ENCODE data around the gene FHOD1.
A peak's percentile ranks its signal among the peaks of the same experiment; 100 is the strongest.

FHOD1 gene

DNA sequence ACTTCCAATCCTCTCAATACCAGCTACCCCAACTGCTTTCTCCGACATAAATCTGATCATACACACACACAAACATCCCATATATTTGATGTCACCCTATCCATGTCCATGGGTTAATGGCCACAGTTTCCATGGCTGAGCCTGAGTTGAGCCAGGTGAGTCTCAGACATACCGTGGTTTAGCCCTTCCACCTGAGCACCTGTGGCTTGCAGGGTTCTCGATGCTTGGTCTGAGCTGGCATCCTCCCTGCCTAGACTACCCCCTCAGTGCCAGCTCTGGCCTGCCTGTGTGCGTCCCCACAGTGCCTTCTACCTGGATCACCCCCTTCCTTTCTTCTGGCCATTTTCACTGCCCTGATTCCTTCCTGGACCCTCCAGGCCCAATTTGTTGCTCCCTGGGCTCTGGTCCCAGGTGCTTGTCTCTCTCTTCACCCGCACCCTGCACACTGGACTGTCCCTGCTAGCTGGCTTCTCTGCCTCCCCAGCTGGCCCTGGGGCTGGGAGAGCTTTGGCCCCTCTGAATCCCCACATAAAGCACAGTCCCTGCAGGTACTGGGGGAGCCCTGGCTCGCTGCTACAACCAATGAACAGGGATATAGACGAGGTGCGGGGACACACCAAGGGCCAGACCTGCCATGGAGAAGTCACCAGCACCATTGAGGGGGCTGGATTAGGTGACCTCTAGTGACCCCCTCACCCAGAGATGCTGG, 41.0 kb downstream of the FHOD1 start:
- DNase-seq: no peak

DNA sequence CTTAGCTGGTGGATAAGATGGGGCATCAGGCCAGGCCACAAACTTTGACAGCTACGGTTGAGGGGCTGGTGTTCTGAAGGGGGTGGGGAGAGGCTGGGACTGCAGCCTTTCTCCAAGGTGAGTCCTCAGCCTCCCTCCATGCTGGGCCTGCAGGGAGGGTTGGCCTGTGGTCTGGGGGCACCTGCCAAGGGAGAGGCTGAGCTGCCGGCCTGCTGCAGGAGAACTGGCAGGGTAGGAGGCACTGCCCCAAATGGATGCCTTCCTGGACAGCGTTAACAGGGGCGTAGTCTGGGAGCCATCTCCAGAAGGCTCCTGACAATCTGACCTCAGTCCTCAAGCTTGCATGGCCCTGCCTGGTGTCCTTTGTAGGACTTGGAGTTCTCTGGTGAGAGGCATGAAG, 43.2 kb downstream of the FHOD1 start:
- DNase-seq: no peak

DNA sequence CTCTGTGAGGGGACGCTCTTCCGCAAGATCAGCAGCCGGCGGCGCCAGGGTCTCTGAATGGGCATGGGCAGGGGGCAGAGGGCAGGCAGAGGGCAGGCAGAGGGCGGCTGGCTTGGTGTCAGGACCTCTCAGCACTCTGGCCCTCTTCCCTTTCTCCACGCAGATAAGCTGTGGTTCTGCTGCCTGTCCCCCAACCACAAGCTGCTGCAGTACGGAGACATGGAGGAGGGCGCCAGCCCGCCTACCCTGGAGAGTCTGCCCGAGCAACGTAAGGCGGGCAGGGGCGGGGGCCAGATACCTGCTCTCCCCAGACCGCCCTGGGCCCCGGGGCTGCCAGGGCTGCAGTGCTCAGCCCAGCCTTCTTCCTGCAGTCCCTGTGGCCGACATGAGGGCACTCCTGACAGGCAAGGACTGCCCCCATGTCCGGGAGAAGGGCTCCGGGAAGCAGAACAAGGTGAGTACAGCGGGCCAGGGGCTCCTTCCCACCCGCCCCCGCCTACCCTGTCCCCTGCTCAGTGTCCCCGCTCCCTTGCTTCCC, 44.3 kb downstream of the FHOD1 start:
- DNase-seq: no peak

DNA sequence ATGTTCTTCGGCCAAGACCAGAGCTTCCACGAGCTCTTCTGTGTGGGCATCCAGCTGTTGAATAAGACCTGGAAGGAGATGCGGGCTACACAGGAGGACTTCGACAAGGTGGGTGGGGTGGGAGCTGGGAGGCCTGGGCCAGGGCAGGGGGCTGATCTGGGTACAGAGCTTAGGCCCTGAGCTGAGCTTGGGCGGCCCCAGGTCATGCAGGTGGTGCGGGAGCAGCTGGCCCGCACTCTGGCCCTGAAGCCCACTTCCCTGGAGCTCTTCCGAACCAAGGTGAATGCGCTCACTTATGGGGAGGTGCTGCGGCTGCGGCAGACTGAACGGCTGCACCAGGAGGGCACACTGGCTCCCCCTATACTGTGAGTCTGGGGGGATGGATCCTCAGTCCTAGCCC, 44.9 kb downstream of the FHOD1 start:
- no peak for DNase-seq

GRCh38 chr16:67201411-67202345, 45.6 kb downstream of the FHOD1 start:
- no peak for DNase-seq

- no peak for DNase-seq
Measured at GRCh38 chr16:67200491-67200890, 46.8 kb downstream of the FHOD1 start.

DNA sequence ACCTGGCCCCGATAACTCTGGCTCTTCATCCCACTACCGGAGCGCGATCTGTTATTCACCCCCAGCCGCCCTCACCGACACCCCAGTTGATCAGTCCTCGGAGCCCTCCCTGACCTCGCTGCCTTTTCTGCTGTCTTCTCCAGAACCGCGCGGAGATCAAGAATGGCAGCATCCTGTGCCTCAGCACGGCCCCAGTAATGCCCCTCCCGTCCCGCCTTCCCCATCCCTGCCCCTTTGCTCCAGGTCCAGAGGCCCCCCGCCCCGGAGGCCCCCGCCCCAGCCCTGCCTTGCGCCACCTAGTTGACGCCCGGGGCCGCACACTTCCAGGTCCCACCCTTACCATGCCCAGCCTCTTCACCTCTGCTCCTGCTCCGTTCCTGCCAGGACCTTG, 47.5 kb downstream of the FHOD1 start:
- no peak for DNase-seq

- DNase-seq: no peak
Measured at GRCh38 chr16:67199011-67199807, 48.1 kb downstream of the FHOD1 start, which contains the start of gene ELMO3. ELMO3 (plus strand) TSS chr16:67199131; CDS start chr16:67199327, 196 bp downstream.

DNA sequence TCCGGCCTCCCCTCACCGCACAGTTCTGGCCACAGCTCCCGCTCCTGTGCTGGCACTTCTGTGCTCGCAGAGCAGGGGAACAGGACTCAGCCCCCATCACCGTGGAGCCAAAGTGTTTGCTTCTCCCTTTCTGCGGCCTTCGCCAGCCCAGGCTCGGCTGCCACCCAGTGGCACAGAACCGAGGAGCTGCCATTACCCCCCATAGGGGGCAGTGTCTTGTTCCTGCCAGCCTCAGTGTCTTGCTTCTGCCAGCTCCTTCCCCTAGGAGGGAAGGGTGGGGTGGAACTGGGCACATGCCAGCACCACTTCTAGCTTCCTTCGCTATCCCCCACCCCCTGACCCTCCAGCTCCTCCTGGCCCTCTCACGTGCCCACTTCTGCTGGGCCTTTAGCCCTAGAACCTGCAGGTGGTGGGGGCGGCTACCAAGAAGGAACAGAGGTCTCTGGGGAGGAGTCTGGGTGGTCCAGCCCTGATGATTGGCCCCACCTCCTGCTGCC, 49.0 kb downstream of the FHOD1 start:
- DNase-seq: no peak

DNA sequence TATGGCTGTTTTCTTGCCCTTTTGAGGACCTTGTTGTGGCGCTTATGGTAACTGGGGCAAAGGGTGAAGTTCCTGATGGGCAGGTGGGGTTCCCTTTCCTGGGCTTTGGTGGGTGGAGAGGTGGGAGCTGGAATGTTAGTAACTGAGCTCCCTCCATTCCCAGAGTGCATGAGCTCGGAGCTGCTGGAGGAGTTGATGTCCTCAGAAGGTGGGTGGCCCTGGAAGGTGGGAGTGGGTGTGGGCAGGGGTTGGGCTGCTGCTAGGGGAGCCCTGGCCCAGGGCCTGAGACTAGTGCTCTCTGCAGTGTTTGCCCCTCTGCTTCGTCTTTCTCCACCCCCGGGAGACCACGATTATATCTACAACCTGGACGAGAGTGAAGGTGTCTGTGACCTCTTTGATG, 49.6 kb downstream of the FHOD1 start:
- DNase-seq: no peak

- DNase-seq: no peak
Measured at GRCh38 chr16:67196881-67197280, 50.4 kb downstream of the FHOD1 start.

DNA sequence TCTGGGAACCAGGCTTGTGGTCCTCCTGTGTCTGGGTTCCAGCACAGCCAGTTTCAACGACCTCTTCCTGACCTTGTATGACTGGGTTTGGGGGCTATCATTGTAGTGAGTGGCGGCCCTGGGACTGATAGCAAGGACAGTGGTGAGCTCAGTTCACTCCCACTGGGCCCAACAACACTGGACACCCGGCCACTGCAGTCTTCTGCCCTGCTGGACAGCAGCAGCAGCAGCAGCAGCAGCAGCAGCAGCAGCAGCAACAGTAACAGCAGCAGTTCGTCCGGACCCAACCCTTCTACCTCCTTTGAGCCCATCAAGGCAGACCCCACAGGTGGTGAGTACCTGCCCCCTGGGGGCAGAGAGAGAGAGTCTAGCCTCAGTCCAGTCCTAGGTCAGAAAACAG, 51.6 kb downstream of the FHOD1 start:
- DNase-seq: no peak

GRCh38 chr16:67194260-67194659, 53.0 kb downstream of the FHOD1 start:
- no peak for DNase-seq

DNA sequence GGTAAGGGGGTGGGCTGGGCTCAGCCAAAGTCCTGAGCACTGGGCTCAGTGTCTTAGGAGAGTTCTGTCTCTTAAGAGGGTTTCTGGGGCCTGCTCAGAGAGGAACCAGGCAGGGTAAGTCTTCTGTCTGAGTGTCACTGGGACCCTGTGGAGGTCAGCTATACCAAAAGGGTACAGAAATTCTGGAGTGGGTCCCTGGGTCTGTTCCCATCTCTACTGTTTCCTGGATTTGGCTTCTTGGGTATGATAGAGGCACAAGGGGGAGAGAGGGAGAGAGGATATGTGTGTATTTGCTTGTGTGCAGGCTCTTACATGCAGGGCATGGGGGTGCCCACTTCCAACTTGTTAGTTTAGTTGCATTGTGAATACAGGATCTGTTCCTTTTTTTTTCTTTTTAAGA, 53.7 kb downstream of the FHOD1 start:
- DNase-seq: no peak

DNA sequence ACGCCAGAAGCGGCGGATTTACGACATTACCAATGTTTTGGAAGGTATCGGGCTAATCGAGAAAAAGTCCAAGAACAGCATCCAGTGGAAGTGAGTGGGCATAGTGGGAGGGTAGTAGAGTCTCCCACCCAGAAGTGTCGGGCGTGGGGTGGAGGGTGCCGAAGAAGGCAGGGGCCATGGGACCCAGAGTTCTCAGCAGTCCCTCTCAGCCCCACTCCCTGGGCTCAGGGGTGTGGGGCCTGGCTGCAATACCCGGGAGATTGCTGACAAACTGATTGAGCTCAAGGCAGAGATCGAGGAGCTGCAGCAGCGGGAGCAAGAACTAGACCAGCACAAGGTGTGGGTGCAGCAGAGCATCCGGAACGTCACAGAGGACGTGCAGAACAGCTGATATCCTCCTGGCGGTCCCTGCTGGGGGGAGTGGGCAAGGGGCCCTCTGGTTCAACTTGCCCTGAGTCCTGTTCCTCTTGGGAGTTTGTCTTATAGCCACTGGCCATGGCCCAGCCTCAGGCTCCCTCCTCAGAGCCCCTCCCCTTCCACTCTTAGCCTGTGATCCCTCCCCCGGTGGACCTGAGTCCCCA, 54.4 kb downstream of the FHOD1 start:
- no peak for DNase-seq

- peak; percentile 86 for DNase-seq
Measured at GRCh38 chr16:67191995-67192681, 55.1 kb downstream of the FHOD1 start, which contains the start of gene E2F4. E2F4 (plus strand) TSS chr16:67192155; CDS start chr16:67192228, 73 bp downstream.

- no peak for DNase-seq
Measured at GRCh38 chr16:67191411-67191994, 55.8 kb downstream of the FHOD1 start.

DNA sequence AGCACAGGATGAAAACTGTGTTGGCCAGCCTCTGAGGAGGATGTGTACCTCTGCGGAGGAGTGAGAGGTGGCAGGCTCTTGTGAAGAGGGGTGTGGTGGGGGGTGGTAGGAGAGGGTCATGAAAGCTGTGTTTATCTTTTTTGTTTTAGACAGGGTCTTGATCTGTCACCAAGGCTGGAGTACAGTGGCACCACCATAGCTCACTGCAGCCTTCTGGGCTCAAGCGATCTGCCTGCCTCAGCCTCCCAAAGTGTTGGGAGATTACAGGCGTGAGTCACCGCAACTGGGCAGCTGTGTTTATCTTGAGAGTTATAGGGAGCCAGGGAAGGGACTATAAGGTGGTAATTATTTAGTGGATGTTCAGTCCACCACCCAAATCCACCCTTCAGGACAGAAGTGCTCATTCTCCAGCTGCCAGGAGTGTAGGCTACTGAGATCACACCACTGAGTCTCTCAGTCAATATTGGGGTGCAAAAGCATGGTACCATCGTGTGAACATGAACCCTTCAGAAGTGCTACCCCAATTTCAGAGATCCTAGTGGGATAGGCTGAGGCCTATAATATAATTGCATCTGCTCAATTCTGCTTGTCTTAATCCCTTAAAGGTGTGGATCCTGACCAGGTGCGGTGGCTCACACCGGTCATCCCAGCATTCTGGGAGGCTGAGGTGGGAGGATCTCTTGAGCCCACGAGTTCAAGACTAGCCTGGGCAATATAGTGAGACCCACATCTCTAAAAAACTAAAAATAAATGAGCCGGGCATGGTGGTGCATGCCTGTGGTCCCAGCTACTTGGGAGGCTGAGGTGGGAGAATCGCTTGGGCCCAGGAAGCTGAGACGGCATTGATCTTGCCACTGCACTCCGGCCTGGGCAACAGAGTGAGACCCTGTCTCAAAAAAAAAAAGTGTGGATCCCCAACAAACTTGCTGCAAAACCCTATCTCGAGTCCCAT, 56.6 kb downstream of the FHOD1 start:
- DNase-seq: no peak

DNA sequence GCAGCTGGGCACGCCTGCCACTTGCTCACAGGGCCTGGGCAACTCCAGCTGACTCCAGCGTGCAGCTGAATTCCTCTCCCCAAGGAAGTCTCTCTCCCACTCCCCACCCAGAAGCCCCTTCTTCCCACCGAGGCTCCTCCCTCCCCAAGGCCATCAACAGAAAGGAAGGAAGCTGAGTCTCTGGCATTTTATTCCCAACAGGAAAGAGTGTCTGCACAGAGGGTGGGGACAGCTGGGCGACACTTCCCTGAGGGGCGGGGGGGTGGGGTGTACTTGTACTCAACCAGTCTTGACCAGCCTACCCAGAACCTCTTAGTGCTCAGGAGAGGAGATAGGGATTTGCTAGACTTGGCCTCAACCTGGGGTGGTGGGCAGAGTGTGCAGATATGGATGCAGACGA, 57.2 kb downstream of the FHOD1 start, which contains the start of gene EXOC3L1:
EXOC3L1 (minus strand) TSS at position 96 of the 400 bp plus-strand sequence. CDS start 460 bp downstream, outside the sequence.
- DNase-seq: no peak

- DNase-seq: no peak
Measured at GRCh38 chr16:67188798-67189197, 58.5 kb downstream of the FHOD1 start.

Measured in stimulated activated CD4-positive, alpha-beta T cell treated with anti-CD3 and anti-CD28 coated beads, Interleukin-12 subunit alpha, Interleukin-12 subunit beta, amount 100 ng/mL, for 4 hours (primary cell).